HG03575 (cell line): Measurements from ENCODE around the gene ITIH1.

ENCODE experiments used
- ATAC-seq: cut with Tn5 transposase; IDR thresholded peaks from one replicate; pipeline ENCODE4 v1.9.1; 2021; ENCODE audit not compliant: unreplicated experiment, insufficient number of reproducible peaks, low FRiP score; ENCODE audit errors: extremely low read depth

The ITIH1 gene

DNA sequence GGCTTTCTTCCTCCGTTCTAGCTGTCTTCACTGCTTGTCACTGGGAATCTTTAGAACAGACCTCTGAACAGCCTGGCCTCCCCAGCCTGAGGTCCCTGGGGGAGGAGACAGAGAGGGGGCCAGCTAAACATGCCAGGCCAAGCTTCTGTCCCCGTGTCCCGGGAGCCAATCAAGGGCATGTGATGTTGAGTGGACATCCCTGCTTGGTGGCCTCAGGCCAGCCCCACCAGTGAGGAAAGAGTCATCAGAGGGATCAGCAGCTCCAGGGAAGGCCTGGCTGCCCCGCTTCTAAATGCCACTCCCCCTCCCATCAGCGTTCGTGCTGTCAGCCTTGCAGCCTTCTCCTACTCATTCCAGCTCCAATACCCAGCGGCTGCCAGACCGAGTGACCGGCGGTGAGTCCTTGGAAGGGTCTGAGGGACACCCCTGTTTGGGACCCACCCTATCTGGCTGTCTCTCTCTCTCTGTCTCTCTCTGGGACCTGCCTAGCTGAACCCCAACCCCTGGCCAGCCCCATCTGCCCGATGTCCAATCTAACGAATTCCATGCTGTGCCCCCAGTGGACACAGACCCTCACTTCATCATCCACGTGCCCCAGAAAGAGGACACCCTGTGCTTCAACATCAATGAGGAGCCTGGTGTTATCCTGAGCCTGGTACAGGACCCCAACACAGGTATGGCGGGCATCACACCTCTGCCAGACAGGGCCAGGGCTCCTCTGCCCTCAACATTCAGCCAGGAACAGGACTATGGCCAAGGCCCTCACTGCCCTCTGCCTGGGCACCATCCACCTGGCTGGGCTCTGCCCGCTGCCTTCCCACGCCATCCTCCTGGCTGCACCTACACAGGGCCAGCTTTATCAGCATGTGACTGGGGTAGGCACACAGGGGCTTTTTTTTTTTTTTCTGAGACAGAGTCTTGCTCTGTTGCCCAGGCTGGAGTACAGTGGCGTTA is 10.6 kb downstream of the ITIH1 start:
- no peak for ATAC-seq

DNA sequence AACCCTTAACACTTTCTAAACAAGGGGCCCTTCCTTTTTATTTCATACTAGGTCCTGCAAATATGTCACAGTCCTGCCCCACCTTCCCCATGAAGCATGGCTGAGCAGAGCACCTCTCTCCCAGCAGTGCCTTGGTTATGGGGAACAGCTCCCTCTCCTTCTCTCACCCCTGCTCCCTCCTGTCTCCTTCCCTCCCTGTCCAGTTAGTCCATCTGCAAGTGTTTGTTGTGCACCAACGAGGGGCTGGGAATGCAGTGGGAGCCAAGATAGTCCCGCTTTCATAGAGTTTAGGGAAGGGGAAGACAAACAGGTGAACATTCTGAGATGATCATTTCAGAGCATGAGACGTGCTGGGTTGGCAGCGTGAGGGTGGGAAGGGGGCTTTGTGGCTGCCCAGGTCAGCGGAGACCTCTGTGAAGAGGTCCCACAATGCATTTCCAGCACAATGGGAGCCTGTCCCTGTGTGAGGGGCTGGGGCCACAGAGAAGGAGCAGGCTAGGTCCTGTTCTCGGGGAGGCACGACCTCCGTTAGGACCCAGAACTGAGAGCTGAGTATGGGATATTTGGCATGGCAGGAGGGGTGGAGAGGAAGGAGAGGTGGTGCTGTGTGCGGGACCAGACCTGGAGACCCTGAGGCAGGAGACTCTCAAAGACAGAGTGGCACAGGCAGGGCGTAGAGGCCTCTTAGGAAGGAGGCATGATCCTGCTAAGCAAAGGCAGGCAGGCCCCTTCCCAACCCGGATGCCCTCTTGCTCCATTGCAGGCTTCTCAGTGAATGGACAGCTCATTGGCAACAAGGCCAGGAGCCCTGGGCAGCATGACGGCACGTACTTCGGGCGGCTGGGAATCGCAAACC is 11.7 kb downstream of the ITIH1 start:
- no peak for ATAC-seq

DNA sequence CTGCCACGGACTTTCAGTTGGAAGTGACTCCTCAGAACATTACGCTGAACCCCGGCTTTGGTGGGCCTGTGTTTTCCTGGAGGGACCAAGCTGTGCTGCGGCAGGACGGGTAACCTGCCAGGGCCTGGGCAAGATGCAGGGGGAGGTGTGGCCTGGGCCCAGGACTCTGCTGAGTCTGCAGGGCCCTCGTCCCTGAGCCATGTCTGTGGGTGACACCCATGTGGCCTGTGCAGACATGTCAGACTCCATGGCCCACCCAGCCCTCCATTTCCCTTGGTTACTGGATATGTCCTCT is 12.3 kb downstream of the ITIH1 start:
- no peak for ATAC-seq

DNA sequence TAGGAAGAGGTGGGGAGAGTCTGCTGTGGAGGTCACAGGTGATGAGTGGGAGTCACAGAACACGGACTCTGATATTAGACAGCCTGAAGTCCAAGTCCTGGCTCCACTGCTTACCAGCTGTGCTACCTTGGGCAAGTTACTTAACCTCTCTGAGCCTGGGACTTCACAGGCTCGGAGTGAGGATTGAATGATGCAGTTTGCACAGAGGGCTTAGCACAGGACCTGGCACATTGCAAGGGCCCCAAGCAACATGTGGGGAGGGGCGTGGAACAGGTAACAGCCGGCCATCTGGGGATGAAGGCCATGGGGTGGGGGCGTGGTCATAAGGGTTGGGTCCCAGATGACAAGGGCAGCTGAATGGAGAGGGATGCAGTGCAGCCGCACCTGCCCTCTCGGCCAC is 12.9 kb downstream of the ITIH1 start:
- no peak for ATAC-seq

DNA sequence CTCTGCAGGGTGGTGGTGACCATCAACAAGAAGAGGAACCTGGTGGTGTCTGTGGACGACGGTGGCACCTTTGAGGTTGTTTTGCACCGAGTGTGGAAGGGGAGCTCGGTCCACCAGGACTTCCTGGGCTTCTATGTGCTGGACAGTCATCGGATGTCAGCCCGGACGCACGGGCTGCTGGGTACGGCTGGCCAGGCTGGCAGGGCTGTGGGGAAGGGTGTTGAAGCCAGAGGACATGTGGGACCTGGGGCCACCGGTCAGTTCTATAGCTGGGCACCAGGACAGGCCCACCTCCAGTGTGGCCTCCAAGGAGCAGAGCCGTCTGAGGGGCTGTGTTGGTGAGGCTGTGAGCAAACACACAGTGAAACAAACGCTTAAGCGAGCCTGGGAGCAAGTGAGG is 13.3 kb downstream of the ITIH1 start:
- no peak for ATAC-seq

DNA sequence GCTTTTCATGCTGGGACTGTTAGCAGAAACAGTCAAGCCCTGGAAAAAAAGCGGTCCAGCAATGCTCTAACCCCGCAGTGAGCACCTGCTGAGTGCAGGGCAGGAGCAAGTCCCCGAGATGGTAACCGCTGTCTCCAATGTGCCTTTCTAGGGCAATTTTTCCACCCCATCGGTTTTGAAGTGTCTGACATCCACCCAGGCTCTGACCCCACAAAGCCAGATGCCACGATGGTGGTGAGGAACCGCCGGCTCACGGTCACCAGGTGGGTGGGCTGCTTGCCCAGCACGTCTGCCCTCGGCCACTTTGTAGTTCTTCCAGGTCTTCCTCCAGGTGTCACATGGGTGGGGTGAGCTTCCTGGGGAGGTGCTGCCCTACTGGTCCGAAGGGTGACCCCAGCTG is 14.0 kb downstream of the ITIH1 start:
- no peak for ATAC-seq

DNA sequence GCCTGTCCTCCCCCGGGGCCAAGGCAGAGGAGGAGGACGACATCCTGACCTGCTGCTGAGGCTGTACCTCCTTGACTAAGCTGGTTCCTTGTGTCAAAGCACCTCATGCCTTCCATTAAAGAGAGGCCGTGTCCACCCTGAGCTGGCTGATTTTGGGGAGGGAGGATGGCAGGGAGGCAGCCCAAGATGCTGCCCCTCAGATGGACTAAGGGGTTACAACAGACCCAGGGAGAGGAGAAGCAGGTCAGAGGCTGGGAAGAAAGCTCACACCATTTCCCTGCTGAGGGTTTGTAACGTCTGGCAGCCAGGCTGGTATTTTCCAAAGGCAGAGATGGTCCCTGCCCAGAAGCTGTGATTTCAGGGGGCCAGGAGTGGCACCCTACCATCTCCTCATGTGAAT is 14.5 kb downstream of the ITIH1 start:
- no peak for ATAC-seq

DNA sequence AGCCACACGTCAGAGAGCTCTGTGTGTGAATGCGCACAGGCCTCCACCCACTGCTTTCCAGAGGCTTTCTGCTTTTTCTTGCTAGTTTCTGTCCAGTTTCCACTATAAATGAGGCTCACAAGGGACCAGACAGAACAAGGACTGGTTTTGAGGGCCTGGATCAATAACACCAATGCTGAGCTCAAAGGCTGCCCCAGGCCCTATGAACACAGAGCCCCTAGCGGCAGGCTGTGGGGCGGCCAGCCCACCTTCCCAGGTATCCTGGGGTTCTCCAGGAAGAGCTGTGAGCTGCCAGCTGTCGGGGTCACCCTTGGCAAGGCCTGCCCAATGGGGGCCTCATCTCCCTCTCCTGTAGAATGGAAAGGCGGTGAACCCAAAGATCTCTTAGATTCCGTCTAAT is 15.0 kb downstream of the ITIH1 start:
- ATAC-seq, result no peak

DNA sequence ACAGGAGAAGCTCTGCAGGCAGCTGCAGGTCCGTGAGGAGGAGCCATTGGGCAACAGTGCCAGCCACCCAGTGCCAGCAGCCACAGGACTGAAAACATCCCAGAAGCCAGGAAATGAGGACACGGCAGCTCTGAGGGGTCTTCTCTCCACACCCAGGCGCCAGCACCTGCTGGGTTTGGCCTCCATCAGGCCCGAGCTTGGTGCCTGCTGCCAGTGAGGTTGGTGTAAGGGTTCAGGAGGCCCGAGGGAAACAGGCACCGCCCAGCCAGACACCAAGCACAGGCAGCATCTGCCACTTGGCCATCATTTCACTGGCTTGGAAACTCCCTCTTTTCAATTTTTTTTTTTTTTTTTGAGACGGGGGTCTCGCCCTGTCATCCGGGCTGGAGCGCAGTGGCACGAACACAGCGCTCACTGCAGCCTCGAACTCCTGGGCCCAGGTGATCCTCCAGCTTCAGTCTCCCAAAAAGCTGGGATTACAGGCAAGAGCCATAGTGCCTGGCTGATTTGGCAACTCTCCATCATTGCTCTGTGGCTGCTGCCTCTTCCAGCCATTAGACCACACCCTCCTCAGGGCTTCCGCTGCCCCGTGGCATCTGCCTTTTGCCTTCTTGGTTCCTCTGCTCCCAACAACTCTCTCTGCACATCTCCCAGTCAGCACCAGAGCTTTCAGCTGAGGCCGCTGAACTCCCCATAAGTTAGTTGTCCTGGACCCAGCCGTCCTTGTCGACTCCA is 15.7 kb downstream of the ITIH1 start:
- ATAC-seq, result no peak

DNA sequence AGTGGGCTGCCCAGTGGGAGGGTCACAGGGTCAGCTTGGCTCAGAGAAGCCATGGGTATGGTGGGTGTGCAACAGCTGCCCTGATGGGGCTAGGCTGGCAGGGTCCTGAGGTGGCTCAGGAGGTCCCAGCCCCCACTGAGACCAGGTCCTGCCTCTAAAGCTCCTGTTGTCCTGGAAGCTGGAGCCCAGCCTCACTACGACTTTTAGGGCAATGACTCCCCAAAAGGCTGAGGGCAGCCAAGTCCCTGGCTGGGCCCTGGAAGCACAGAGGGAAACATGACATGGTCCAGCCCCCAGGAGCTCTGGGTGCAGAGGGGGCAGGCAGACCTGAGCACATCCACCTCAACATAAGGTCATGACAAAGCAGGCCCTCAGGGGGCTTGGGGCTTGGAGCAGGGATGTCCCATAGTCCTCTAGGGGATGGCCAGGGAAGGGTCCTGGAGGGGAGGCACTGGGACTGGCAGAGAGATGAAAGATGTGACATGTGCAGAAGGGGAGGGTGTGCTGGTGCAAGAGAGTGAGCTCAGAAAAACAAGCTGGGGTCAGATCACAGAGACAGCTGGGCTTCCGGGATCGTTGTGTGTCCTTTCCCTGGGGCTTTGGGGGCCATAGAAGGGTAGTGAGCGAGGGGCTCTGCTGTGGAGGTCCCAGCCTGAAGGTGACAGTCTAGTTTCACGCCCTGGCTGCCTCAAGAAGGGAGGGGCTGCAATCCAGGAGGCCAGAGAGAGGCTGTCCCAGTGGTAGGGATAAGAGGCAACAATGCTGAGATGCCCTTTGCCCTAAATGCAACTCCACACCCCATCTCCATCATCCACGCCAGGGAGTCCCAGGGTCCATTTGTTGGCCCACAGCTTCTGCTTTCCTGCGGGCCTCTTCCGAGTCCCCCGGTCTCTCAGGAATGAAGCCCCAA is 16.6 kb downstream of the ITIH1 start:
- ATAC-seq, result no peak

DNA sequence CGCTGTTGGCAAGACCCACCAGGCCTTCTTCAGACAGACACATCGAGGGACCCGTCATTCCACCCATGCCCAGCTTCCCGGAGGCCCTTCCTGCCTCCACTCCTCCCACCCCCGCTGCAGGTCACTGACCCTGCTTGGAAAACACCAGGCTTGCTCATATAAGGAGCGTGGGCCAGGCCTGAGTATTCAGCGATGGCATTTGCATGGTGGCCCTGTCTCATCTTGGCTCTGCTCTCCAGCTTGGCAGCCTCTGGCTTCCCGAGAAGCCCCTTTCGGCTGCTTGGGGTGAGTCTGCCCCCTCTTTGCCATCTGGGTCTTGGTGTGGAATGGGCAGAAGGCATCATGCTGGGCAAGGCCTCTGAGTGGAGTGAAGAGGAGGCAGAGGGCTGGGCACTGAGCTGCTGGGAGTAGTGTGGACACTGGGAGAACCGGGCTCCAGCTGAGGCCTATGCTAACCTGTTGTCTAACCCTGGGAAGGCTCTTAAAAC is 17.3 kb downstream of the ITIH1 start, which contains the start of gene ITIH3:
Gene ITIH3 (plus strand): TSS at position 185 of the 488 bp plus-strand sequence. CDS start 8 bp downstream, at position 193.
- ATAC-seq, result no peak

DNA sequence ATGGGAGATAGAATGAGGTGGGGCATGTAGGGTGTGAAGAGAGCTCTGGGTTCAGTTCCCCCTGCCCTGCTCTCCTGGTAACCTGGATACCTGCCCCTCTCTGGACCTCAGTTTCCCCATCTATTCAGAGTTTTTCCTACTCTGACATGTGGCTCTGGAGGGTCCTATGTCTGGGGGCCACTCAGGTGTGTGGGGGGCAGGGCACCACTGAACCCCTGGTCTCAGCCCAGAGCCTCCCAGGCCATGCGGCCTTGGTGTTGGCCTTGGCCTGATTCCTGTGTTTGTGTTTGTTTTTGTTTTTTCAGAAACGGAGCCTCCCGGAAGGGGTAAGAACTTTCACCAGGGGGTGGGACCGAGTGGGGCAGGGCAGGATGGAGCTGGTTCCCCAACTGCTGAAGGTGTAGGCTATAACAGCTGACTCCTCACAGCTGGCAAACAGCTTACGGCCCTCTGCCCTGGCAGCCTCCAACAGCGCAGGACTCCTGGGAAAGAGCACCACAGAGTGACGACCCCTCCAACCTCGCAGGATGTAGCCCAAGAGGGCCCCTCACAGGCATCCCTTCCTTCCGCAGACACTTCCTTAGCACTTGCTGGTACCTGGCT is 18.0 kb downstream of the ITIH1 start:
- ATAC-seq, result no peak

DNA sequence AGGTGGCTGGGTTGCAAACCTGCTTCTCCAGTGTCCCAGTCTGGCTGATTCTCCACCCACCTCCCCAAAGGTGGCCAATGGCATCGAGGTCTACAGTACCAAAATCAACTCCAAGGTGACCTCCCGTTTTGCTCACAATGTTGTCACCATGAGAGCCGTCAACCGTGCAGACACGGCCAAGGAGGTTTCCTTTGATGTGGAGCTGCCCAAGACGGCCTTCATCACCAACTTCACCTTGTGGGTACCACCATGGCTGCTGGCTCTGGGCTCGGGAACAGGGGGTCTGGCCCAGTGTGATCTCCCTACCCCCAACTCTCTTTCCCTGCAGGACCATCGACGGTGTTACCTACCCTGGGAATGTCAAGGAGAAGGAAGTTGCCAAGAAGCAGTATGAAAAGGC is 19.0 kb downstream of the ITIH1 start:
- no peak for ATAC-seq

DNA sequence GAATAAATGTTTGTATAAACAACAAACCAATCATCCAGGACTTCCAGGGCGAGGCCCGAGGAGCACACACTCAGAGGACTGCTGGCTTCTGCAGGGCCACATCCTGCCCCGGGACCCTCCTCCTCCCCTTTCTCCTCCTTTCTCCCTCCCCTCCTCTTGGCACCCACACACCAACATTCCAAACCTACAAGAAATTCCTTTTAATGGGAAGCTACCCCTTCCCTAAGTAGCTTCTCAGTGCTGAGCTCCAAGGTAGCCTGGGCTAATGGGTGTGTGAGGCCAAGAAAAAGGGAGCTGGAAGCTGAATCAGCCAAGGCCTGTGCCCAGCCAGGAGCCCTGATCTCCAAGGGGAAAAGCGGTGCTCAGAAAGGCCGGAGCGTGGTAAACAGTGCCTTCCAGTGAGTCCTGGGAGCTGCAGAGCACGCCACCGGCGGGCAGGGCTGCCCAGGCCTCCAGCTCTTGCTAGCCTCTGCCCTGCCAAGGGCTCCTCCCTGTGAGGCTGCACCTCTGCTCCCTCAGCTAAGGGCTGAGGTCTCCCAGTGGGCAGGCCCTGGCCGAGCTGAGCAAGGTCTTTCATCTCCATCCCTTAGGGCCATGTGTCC is 21.1 kb downstream of the ITIH1 start:
- ATAC-seq, result no peak

DNA sequence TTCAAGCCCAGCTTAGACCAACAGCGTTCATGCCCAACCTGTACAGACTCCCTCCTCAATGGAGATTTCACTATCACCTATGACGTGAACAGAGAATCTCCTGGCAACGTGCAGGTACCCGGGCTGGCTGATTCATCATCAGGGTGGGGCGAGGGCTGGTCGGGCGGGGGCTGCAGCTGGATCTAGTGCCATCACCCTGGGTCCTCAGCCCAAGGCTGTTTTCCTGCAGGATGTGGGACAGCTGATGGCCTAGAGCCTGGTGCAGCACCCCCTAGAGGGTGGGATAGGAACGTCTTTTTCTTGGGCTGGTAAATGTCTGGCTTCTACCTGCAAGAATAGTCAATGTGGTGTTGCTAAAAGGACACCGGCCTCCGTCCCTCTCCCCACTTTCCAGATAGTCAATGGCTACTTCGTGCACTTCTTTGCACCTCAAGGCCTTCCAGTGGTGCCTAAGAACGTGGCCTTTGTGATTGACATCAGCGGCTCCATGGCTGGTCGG is 21.6 kb downstream of the ITIH1 start:
- no peak for ATAC-seq

DNA sequence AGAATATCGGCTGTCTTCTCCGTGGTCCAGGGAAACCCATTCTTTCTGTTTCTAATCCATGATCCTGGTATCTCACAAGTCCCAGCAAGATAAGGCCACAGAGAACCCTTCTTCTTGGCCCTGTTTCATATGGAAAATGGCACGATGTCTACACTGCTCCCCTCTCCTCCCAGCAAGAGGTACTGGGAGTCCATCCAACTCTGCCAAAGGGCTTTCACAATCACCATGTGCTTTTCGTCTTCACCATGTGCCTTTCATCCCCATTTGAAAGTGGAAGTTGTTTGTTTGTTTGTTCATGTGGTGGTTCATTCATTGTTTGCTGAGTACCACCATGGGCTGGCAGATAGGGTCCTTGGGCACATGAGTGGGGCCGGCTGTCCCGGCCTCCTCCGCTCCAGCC is 22.7 kb downstream of the ITIH1 start:
- ATAC-seq, result no peak

DNA sequence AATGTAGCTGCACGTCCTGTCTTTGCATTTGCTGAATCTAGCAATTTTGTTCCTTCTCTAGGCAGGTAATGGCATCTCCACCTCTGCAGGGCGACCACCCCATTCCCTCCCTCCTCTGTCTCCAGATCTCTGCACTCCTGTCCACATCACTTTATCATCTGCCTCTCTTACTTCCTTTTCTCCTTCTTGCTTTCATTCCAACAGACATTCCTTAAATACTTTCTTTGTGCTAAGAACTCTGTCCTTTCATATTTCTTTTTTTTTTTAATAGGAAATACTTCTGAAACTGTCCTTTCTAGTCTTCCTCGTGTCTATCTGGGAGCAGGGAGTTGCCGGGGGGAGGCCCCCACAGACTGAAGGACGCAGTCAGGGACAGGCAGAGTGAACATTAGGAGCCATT is 24.4 kb downstream of the ITIH1 start:
- ATAC-seq, result no peak
